ENCODE results near the gene CDH4. TPM values are rescaled to one million over a fixed set of nuclear protein-coding genes. Genes with fewer than 3 reads are reported as not detected.

Gene CDH4
- total and polyA plus RNA-seq, 2 of the 8 experiments (the other 6 are each of a cell fraction or from before 2014, with no cell fraction given) = 4.3 to 7.9 TPM

DNA sequence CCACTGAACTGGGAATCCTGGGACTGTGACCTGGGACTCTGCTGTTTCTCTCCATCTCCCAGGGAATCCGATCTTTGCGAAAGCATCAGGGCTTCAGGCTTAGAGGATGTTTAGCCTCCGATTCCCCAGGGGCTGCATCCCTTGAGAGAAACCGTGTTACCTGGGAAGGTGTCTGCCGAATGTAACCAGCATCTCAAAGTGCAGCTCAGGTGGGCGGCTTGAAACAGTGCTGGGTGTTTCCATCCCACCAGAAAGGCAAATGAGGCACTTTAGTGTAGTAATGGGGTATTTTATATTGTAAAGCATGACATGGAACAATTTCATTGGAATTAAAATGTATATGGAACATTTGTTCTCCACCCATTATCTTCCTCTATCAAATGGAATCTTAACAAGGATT lies 15.2 kb downstream of the CDH4 start:
- H4K8ac ChIP-seq (ENCODE audit: extremely low read depth, insufficient read depth, low read length) = no peak overlapping the region
- no peak for TF ChIP-seq KDM4A (IDR thresholded peaks at IDR 0.05; ENCODE audit: low read depth, low read length, severe bottlenecking)
- TF ChIP-seq RXRA (IDR thresholded peaks at IDR 0.05; ENCODE audit: insufficient read depth, low read depth, low read length) = no peak
- no peak overlapping the region for H2AK5ac ChIP-seq (ENCODE audit: low read depth, low read length)
- H3K18ac ChIP-seq (ENCODE audit: extremely low read depth, low read length) = no peak overlapping the region
- no peak overlapping the region for H2BK5ac ChIP-seq (ENCODE audit: low read depth, low read length)
- H3K27ac ChIP-seq (ENCODE audit: low read depth, low read length) = no peak overlapping the region
- DNase-seq (ENCODE audit: low read depth in 1 of 2, low spot score in 2 of 2) = no peak
- no peak overlapping the region for H3K9ac ChIP-seq (replicated peaks in 1 of 4; ENCODE audit: extremely low read depth in 1 of 4, low read depth in 3 of 4, low read length in 3 of 4)
- H3K4me1 ChIP-seq (replicated peaks in 1 of 4; ENCODE audit: control insufficient read depth in 3 of 4, insufficient read depth in 4 of 4, low read length in 3 of 4) = peaks cover 0 to 6% (median 0%) of the 10 kb centered on the region in 4 experiments; a peak in 4 of 7 replicates
- H4K5ac ChIP-seq (ENCODE audit: insufficient read length, low read depth, low read length) = no peak overlapping the region
- POLR2A ChIA-PET (ENCODE audit: partially characterized antibody) = no interaction called here
- no peaks in the 10 kb centered on the region for H3K79me1 ChIP-seq (ENCODE audit: low read depth, low read length)
- no peak overlapping the region for H2AFZ ChIP-seq (ENCODE audit: low read length)
- no peak overlapping the region for H3K14ac ChIP-seq (ENCODE audit: insufficient read length)
- no peaks in the 10 kb centered on the region for H3K23me2 ChIP-seq (ENCODE audit: low read depth, low read length)
- H2BK120ac ChIP-seq (replicated peaks; ENCODE audit: low read depth, low read length) = no peak overlapping the region
- CTCF ChIA-PET (ENCODE audit: partially characterized antibody) = interaction anchor here (0.8 kb wide), 1 partner anchor 13 kb away, joined by 4 read pairs; no protein-coding TSS in a partner anchor
- no peak overlapping the region for H2BK12ac ChIP-seq (ENCODE audit: low read depth, low read length)
- H3K4me2 ChIP-seq (ENCODE audit: insufficient read depth in 1 of 2, low read depth in 2 of 2, low read length in 2 of 2) = no peak overlapping the region
- H3K23ac ChIP-seq (ENCODE audit: insufficient read length) = no peak overlapping the region
- H2BK20ac ChIP-seq (ENCODE audit: low read length) = no peak overlapping the region
- peaks cover 0 to 1% of the 10 kb centered on the region in 2 experiments for H4K20me1 ChIP-seq (replicated peaks in 1 of 2; ENCODE audit: control insufficient read depth in 1 of 2, insufficient read depth in 2 of 2, low read length in 2 of 2)
- H3K9me3 ChIP-seq (ENCODE audit: insufficient read depth in 2 of 2, low read depth in 1 of 2, low read length in 1 of 2) = no peaks in the 10 kb centered on the region
- no peak overlapping the region for H4K91ac ChIP-seq (replicated peaks; ENCODE audit: insufficient read length, low read length)
- H2BK15ac ChIP-seq (ENCODE audit: low read length) = no peak overlapping the region
- no peaks in the 10 kb centered on the region; a peak in 1 of 7 replicates for H3K27me3 ChIP-seq (replicated peaks in 1 of 4; ENCODE audit: control insufficient read depth in 3 of 4, extremely low read depth in 1 of 4, insufficient read depth in 3 of 4, low read length in 3 of 4)
- H3K36me3 ChIP-seq (ENCODE audit: control insufficient read depth in 2 of 4, insufficient read depth in 4 of 4, low read length in 3 of 4) = no peaks in the 10 kb centered on the region
- WGBS, 2 experiments (ENCODE audit: extremely low coverage in 1 of 2, insufficient coverage in 1 of 2, insufficient read length in 1 of 2, insufficient replicate concordance in 2 of 2, low coverage in 1 of 2, low lambda C conversion rate in 2 of 2, missing lambda C conversion rate in 1 of 2) = 81% methylated on average over 6 of the region's 6 CpGs; no CpG with 5 or more reads in 1 of the 2 experiments
- no peaks in the 10 kb centered on the region for H3K79me2 ChIP-seq (ENCODE audit: control insufficient read depth in 1 of 2, insufficient read depth in 2 of 2, low read length in 2 of 2)
- no peak overlapping the region for H3K56ac ChIP-seq (replicated peaks; ENCODE audit: insufficient read length, low read depth, low read length)
- no peak overlapping the region for H3K4ac ChIP-seq (replicated peaks; ENCODE audit: insufficient read length, low read depth, low read length)
- H3K4me3 ChIP-seq (ENCODE audit: extremely low read depth in 1 of 4, insufficient read depth in 2 of 4, low read depth in 3 of 4, low read length in 4 of 4) = no peak overlapping the region
- FAIRE-seq = no peak

Measured in H1 (cell line).